ENCODE measurements around the gene ARHGEF10L.

Gene ARHGEF10L

DNA sequence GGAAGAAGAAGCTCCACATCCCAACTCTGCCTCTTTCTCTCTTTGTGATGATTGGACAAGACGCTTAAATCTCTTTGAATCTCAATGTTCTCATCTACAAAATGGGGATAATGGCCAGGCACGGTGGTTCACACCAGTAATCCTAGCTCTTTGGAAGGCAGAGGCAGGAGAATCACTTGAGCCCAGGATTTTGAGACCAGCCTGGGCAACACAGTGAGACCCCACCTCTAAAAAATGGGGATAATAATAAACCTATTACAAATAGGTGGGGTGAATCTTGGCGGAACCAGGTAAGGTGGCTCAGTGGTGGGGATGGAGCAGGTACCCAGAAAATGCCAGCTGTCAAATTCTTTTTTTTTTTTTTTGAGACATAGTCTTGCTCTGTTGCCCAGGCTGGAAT lies 29.4 kb upstream of the ARHGEF10L start:
- Histone ChIP-seq H3K36me3 (ENCODE audit: control insufficient read depth, insufficient read depth, low read length, severe bottlenecking) (no peaks in the 10 kb centered on the region), H3K9me3 (ENCODE audit: control insufficient read depth, low read length) (no peaks in the 10 kb centered on the region), H3K9ac (ENCODE audit: low read length) (no peak overlapping the region), H3K27me3 (replicated peaks; ENCODE audit: control insufficient read depth, insufficient read depth, low read length) (no peaks in the 10 kb centered on the region), H3K4me3 (ENCODE audit: low read length) (no peak overlapping the region), H3K4me1 (ENCODE audit: control insufficient read depth, insufficient read depth, low read length) (no peaks in the 10 kb centered on the region)
- DNase-seq (ENCODE audit: low read depth): no peak

DNA sequence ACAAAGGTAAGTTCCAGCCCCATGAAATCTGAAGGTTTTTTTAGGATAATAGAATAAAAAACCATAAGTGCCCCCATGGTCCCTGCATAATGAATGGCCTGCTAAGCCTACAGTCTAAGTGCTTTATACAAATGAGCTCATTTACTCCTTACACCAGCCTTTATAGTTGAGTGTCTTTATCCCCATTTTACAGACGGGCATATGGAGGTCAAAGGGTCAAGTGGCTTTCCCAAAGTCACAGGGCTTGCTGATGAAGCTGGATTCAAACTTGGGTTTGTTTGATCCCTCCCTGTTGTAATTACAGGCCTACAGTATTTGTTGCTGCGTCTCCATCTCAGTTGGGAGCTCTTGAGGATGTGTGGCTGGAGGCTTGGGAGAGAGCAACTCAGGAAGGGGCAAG lies 28.3 kb upstream of the ARHGEF10L start:
- no peak for DNase-seq (ENCODE audit: low read depth)
- Histone ChIP-seq H3K9ac (ENCODE audit: low read length) (no peak overlapping the region), H3K9me3 (ENCODE audit: control insufficient read depth, low read length) (no peaks in the 10 kb centered on the region), H3K4me1 (ENCODE audit: control insufficient read depth, insufficient read depth, low read length) (no peaks in the 10 kb centered on the region), H3K4me3 (ENCODE audit: low read length) (no peak overlapping the region), H3K27me3 (replicated peaks; ENCODE audit: control insufficient read depth, insufficient read depth, low read length) (no peaks in the 10 kb centered on the region), H3K36me3 (ENCODE audit: control insufficient read depth, insufficient read depth, low read length, severe bottlenecking) (no peaks in the 10 kb centered on the region)

DNA sequence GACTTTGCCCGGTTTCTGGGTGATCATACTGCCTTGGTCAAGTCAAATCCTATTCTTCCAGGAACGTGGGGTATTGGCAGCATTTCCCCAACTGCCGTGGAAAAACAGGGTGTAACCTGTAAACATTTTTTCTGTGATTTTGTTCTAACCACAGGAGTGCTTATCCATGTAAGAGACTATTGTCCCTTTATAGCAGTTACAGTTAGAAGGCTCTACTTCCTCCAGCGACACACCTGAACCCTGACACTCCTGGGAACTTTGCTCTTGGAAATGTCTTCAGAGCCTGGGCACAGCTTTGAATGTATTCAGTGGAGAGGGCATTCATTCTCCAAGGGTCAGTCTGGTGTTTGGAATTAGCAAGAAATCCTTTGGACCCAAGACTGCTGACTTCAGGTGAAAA lies 26.4 kb upstream of the ARHGEF10L start:
- Histone ChIP-seq H3K4me3 (ENCODE audit: low read length) (no peak overlapping the region), H3K4me1 (ENCODE audit: control insufficient read depth, insufficient read depth, low read length) (peaks cover 8% of the 10 kb centered on the region), H3K9me3 (ENCODE audit: control insufficient read depth, low read length) (no peaks in the 10 kb centered on the region), H3K9ac (ENCODE audit: low read length) (no peak overlapping the region), H3K27me3 (replicated peaks; ENCODE audit: control insufficient read depth, insufficient read depth, low read length) (no peaks in the 10 kb centered on the region), H3K36me3 (ENCODE audit: control insufficient read depth, insufficient read depth, low read length, severe bottlenecking) (no peaks in the 10 kb centered on the region)
- no peak for DNase-seq (ENCODE audit: low read depth)

DNA sequence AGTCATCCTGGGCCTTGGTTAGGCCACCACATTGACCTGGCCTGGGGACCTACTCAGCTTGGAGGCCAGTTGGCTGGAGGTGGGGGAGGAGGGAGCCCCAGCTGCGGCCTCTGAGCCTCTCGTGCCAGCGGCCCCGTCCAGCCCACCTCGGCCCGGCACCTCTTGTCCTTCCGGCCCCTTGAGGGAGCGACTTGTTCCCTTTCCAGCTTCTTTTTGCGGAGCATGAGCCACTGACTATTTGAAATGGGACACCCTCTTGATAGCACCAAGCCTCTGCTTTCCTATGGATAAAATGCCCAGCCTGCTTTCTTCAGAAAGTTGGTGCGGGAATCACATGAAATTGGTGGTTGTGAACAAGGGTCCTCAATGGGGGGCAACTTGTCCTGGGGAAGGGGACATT lies 24.7 kb upstream of the ARHGEF10L start:
- H3K9ac ChIP-seq (ENCODE audit: low read length): no peak overlapping the region
- H3K4me3 ChIP-seq (ENCODE audit: low read length): no peak overlapping the region
- H3K4me1 ChIP-seq (ENCODE audit: control insufficient read depth, insufficient read depth, low read length): peaks cover 8% of the 10 kb centered on the region
- no peak for DNase-seq (ENCODE audit: low read depth)
- no peaks in the 10 kb centered on the region for H3K36me3 ChIP-seq (ENCODE audit: control insufficient read depth, insufficient read depth, low read length, severe bottlenecking)
- H3K27me3 ChIP-seq (replicated peaks; ENCODE audit: control insufficient read depth, insufficient read depth, low read length): no peaks in the 10 kb centered on the region
- H3K9me3 ChIP-seq (ENCODE audit: control insufficient read depth, low read length): no peaks in the 10 kb centered on the region

DNA sequence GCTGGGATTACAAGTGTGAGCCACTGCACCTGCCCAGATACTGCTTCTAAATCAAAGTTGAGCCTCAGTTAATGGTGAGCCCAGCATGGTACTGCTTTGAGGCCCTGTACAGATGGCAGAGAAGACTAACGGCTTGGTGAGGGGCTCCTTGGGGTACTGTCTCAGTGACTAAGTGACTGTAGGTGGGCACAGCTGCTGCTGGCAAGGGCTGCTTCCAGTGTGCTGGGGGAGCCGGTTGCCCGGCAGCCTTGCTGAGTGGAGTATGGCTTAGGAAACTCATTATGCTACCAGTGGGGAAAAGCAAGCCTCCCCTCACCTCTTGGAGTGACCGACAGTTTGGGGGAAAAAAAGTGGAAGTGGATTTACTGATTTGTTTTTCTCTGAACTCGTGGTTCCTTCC lies 23.6 kb upstream of the ARHGEF10L start:
- H3K9ac ChIP-seq (ENCODE audit: low read length): no peak overlapping the region
- DNase-seq (ENCODE audit: low read depth): no peak
- H3K36me3 ChIP-seq (ENCODE audit: control insufficient read depth, insufficient read depth, low read length, severe bottlenecking): no peaks in the 10 kb centered on the region
- no peaks in the 10 kb centered on the region for H3K27me3 ChIP-seq (replicated peaks; ENCODE audit: control insufficient read depth, insufficient read depth, low read length)
- no peak overlapping the region for H3K4me3 ChIP-seq (ENCODE audit: low read length)
- no peaks in the 10 kb centered on the region for H3K9me3 ChIP-seq (ENCODE audit: control insufficient read depth, low read length)
- peaks cover 8% of the 10 kb centered on the region for H3K4me1 ChIP-seq (ENCODE audit: control insufficient read depth, insufficient read depth, low read length)

DNA sequence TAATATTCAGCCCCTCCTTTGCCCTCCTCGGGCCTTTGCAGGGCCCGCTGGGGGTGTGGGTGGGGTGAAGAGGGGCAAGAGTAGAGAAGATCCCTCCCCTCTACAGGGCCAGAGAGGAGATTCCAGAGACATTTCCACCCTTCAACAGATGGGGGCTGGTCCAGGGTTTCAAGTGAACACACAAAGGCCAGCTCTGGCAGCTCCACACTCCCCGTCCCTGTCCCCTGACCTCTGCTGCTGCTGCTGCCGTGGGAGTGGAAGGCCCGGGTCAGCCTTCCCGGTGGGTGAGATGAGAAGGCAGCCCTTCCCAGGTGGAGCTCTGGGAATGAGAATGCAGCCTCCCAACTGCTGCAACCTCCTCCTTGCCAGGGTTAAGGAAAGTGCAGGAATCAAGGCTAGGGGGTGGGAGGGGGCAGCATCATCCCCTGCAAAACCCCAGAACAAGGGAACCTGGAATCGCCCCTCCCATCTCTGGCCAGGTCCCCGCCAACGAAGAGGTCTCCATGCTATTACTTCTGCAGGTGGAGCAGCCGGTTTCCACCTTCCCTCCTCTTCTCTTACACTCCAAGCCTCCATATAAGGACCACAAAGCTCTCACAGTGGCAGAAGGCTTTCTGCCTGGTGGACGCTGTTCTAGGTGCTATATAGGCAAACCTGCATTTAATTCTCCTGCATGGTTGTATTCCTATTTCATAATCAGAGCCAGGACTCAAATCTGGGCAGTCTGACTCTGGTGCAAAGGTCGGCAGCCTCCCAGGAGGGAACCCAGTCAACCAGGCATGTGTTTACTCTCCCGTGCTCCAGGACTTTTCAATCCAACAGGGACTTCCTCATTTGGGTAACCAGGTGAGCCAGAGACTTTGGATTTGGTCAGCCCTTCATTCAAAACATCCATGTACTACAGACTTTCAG lies 22.9 kb upstream of the ARHGEF10L start:
- Histone ChIP-seq H3K4me1 (ENCODE audit: control insufficient read depth, insufficient read depth, low read length) (peaks cover 8% of the 10 kb centered on the region), H3K4me3 (ENCODE audit: low read length) (no peak overlapping the region), H3K27me3 (replicated peaks; ENCODE audit: control insufficient read depth, insufficient read depth, low read length) (peaks cover 1% of the 10 kb centered on the region), H3K9ac (ENCODE audit: low read length) (no peak overlapping the region), H3K9me3 (ENCODE audit: control insufficient read depth, low read length) (no peaks in the 10 kb centered on the region), H3K36me3 (ENCODE audit: control insufficient read depth, insufficient read depth, low read length, severe bottlenecking) (no peaks in the 10 kb centered on the region)
- DNase-seq (ENCODE audit: low read depth): no peak

DNA sequence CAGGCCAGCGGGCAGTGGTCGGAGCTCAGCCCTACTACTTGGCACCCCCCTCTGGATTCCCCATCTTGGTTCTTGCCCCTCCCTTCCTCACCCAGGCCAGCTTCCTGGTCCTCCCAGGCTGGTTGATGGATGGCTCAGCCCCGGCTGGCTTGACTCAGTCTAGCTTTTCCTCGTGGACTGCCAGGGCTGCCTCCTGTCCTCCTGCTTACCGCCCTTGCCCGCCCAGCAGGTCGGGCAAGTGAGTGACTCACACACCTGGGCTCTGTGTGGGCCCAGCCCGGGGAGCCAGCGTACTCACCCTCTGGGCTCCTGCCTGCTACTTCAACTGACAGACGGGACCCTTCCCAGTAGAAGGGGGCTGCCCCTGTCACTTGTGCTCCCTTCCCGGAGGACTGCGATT lies 19.5 kb upstream of the ARHGEF10L start:
- no peaks in the 10 kb centered on the region for H3K36me3 ChIP-seq (ENCODE audit: control insufficient read depth, insufficient read depth, low read length, severe bottlenecking)
- no peak overlapping the region for H3K4me3 ChIP-seq (ENCODE audit: low read length)
- peaks cover 9% of the 10 kb centered on the region for H3K27me3 ChIP-seq (replicated peaks; ENCODE audit: control insufficient read depth, insufficient read depth, low read length)
- no peak for DNase-seq (ENCODE audit: low read depth)
- peaks cover 13% of the 10 kb centered on the region for H3K4me1 ChIP-seq (ENCODE audit: control insufficient read depth, insufficient read depth, low read length)
- H3K9me3 ChIP-seq (ENCODE audit: control insufficient read depth, low read length): no peaks in the 10 kb centered on the region
- no peak overlapping the region for H3K9ac ChIP-seq (ENCODE audit: low read length)

DNA sequence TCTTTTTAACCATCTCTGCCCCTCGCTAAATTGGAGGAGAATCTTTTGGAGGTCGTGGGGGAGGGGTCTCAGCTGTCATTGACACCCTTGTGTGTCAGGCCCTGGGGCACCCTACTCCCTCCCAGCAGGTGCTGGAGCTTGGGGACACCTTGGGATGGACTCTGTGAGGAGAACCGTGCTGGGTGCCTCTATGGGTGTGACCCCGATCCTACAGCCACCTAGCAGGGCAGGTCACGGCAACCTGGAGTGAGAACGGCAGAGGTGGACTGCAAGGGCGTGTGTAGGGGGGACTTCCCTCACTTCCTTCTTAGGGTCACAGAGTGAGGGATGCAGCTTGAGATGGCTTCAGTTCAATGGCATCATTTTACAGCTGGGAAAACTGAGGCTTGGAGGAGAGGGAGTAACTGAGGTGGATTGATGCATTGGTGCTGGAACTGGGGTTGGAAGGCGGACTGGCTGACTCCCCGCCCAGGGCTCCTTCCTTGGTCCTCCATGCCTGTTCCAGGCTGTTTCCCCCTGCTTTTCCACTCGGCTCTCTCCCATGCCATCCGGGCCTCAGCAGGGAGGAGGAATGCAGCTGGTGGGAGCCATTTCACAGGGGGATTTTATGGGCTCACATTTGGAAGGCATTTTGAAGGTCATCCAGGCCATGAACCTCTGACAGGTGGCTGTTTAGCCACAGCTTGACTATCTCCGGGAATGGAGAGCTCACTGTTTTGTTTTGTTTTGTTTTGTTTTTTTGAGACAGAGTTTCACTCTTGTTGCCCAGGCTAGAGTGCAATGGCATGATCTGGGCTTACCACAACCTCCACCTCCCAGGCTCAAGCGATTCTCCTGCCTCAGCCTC lies 18.8 kb upstream of the ARHGEF10L start:
- H3K36me3 ChIP-seq (ENCODE audit: control insufficient read depth, insufficient read depth, low read length, severe bottlenecking): no peaks in the 10 kb centered on the region
- DNase-seq (ENCODE audit: low read depth): no peak
- no peak overlapping the region for H3K9ac ChIP-seq (ENCODE audit: low read length)
- no peaks in the 10 kb centered on the region for H3K9me3 ChIP-seq (ENCODE audit: control insufficient read depth, low read length)
- H3K27me3 ChIP-seq (replicated peaks; ENCODE audit: control insufficient read depth, insufficient read depth, low read length): peaks cover 9% of the 10 kb centered on the region
- H3K4me1 ChIP-seq (ENCODE audit: control insufficient read depth, insufficient read depth, low read length): peaks cover 13% of the 10 kb centered on the region
- no peak overlapping the region for H3K4me3 ChIP-seq (ENCODE audit: low read length)

DNA sequence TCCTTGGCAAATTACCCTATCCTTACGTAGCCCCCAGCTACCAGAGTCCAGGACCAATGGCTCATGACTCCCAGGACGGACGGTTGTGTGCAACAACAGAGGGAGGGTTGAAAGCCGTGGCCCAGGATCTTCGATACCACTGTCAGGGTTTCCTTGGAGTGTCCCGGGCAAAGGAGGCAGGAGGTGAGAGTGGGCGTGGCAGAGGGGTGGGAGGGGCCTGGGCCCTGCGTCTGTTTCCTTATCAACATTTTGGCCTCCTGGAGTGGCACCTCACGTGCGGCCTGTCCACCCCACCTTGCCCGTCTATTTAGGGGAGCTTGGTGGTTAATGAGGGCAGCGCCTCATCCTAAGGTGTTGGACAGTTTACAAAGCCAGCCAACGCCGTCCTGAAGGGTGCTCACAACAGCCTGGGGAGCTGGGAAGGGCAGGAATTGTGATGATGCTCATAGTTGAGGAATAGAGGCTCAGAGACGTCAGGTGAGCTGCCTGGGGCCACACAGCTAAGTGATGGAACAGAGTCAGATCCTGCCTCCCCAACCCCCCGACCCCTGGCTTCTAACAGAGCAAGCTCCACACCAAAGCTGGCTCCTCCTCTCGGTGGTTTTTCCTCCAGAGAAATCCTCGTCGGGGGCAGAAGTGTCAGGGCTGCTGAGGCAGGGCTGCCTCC lies 17.4 kb upstream of the ARHGEF10L start:
- Histone ChIP-seq H3K9ac (ENCODE audit: low read length) (no peak overlapping the region), H3K4me1 (ENCODE audit: control insufficient read depth, insufficient read depth, low read length) (peaks cover 13% of the 10 kb centered on the region), H3K27me3 (replicated peaks; ENCODE audit: control insufficient read depth, insufficient read depth, low read length) (peaks cover 9% of the 10 kb centered on the region), H3K9me3 (ENCODE audit: control insufficient read depth, low read length) (no peaks in the 10 kb centered on the region), H3K4me3 (ENCODE audit: low read length) (no peak overlapping the region), H3K36me3 (ENCODE audit: control insufficient read depth, insufficient read depth, low read length, severe bottlenecking) (no peaks in the 10 kb centered on the region)
- DNase-seq (ENCODE audit: low read depth): no peak

DNA sequence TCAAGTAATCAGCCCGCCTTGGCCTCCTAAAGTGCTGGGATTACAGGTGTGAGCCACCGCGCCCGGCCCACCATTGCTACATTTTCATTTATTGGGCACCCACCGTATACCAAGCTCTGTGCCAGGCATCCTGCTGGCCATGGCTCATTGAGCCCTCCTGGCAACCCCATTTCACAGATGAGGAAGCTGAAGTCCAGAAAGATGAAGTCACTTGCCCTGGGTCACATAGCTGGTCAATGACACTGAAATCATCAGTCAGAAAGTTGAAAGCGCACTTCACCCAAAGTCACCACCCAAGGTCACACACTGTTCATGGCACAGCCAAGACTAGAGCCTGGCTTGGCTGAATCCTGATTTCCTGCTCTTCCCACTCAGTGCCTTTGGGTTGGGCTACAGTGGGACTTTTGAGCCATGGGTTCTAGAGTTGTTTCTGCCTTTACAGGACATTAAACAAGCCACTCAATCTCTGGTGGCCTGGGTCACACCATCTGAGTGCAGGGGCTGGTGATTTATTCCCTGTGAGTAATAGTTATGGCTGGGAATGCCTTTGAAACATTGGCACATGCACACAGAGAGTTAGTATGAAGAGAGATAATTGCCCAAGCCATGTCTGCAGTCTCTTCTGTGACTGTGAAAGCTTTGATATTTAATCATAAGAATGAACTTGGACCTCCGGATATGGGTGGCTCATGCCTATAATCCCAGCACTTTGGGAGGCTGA lies 16.0 kb upstream of the ARHGEF10L start:
- Histone ChIP-seq H3K9me3 (ENCODE audit: control insufficient read depth, low read length) (no peaks in the 10 kb centered on the region), H3K4me1 (ENCODE audit: control insufficient read depth, insufficient read depth, low read length) (peaks cover 20% of the 10 kb centered on the region), H3K27me3 (replicated peaks; ENCODE audit: control insufficient read depth, insufficient read depth, low read length) (peaks cover 9% of the 10 kb centered on the region), H3K4me3 (ENCODE audit: low read length) (no peak overlapping the region), H3K9ac (ENCODE audit: low read length) (no peak overlapping the region), H3K36me3 (ENCODE audit: control insufficient read depth, insufficient read depth, low read length, severe bottlenecking) (no peaks in the 10 kb centered on the region)
- no peak for DNase-seq (ENCODE audit: low read depth)

All from adipocyte (in vitro differentiated cells).